Measurements from ENCODE around the gene ADCY3. TPM values are rescaled to one million over a fixed set of nuclear protein-coding genes. Genes with fewer than 3 reads are reported as not detected.

ADCY3 gene
- total RNA-seq = 35.4 TPM

DNA sequence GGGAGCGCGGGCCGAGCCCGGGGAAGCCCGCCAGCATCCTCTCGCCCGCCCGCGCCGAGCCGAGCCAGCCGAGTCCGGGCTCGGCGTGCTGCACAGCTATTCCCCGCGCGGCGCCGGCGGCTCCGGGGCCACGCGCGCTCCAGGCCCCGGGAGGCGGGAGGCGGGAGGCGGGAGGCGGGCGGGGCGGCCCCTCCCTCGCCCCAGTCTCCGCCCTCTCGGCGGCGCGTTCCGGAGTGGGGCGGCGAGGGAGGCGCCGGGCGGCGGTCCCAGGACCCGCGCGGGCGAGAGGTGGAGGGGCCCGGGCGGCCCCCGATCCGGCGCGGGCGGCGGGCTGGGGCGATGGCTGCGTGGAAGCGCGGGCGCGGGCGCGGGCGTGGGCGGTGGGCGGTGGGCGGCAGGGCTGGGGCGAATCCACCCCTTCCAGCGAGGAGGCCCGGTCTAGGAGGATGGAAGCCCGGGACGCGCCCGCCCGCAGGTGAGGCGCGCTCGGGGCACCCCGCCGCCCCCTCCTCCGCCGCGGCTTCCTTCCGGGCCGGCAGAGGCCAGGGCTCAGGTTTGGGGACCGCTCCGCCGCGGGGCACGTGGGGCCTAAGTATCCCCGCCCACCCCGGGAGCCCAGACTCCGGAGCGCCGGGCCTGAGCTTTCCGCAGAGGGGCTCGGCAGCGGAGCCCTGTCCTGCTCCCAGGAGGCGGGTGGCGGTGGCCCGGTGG, at the start of gene ADCY3:
Gene ADCY3 (minus strand): TSS at position 140 of the 711 bp plus-strand sequence. CDS start 1,250 bp downstream, outside the sequence.

DNA sequence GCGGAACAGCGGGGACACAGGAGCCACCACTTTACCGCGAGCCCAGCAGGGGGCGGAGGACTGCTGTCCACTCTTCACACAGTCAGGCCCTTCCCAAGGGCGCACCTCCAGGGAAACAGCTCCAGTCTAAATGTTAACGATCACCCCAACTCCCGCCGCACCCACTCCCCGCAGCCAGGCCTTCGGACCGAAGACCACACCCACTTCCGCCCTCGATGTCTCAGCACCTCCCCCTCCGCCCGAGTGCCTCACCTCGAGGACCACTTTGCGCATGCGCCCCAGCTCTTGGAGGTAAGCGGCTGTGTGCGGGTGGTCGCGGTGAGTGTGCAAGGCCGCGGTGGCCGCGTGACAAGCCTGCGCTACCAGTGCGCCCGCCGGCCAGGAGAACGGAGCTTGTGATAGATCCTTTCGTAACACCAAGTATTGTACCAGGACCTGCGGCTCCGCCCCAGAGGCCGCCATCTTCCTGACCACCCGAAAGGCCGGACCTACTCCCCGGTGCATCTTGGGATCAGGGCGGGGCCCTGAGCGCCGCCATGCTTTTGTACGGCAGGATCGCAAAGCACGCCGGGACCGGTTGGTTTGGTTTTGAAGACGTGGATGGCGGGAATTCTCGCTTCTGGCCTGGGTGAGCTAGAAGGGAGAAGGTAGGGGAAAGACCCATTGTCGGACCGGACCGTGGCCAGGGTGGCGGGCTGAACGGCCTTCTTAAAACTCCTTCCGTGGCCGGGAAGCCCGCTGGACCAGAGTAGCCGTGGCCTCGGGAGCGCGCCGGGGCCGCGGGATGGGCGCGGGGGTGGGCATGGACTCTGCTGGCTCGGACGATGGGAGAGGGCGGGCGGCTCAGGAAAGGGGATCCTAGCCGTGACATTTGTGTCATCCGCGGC, 126.9 kb downstream of the ADCY3 start, which contains the start of the genes CENPO and PTRHD1:
Gene CENPO (plus strand): TSS at position 552 of the 887 bp plus-strand sequence. CDS start 495 bp downstream, outside the sequence.
Gene PTRHD1 (minus strand): TSS at position 518 of the 887 bp plus-strand sequence. CDS start 14 bp downstream, at position 504.

Small RNA genes within 50 kb of the gene (small RNA-seq; reads per million reads assigned to genes)
- gene AC013267.1 (ENCODE audit: low replicate concordance) (not detected), gene RF00016 (ENCODE audit: low replicate concordance) (not detected)

Other genes with a start within 250 kb of the ADCY3 start
- 27.5 TPM for gene PTRHD1, start 126.8 kb downstream of the ADCY3 start, total RNA-seq
- 16.6 TPM for gene CENPO, start 126.8 kb downstream of the ADCY3 start, total RNA-seq
- gene DNAJC27, start 51.7 kb upstream of the ADCY3 start, total RNA-seq = 18.5 TPM
- 69.5 TPM for gene EFR3B, start 121.8 kb upstream of the ADCY3 start, total RNA-seq
- gene POMC, start 248.3 kb upstream of the ADCY3 start, total RNA-seq = 2.8 TPM